HepG2 (cell line): ENCODE data around the gene SSU72. TPM values are rescaled to one million over a fixed set of nuclear protein-coding genes. Genes with fewer than 3 reads are reported as not detected.

Source experiments
- AHR ChIP-seq: IDR thresholded peaks from 2 replicates; pipeline ENCODE4 v1.6.1; 2018; ENCODE audit warnings: missing genetic modification reagents, missing compliant biosample characterization
- ATF7 ChIP-seq, 2 experiments: fragments of 450-650 bp in 1 of 2; sonication (generic) in 1 of 2; formaldehyde crosslinking in 1 of 2; IDR thresholded peaks; 2 replicates each; pipeline versions ENCODE4 v1.4.0 to v1.6.1; 2016 to 2020; ENCODE audit warnings: antibody characterized with exemption in 1 of 2, mild to moderate bottlenecking in 1 of 2, missing genetic modification reagents in 1 of 2
- ATRX ChIP-seq: sonication (generic); formaldehyde crosslinking; IDR thresholded peaks from 2 replicates; pipeline ENCODE4 v1.4.0; 2020; ENCODE audit warnings: missing genetic modification reagents, borderline replicate concordance
- BCL6 ChIP-seq: IDR thresholded peaks from 2 replicates; pipeline ENCODE4 v1.6.1; 2016; ENCODE audit warnings: missing genetic modification reagents, missing compliant biosample characterization
- BRCA1 ChIP-seq: sonication (generic); formaldehyde crosslinking; IDR thresholded peaks from 2 replicates; pipeline ENCODE4 v1.4.0; 2020; ENCODE audit warnings: missing genetic modification reagents
- CBX1 ChIP-seq: IDR thresholded peaks from one replicate; pipeline ENCODE4 v1.6.1; 2016; ENCODE audit warnings: antibody characterized with exemption, low read depth
- ESRRA ChIP-seq: sonication (generic); formaldehyde crosslinking; IDR thresholded peaks from 2 replicates; pipeline ENCODE4 v1.5.1; 2020; ENCODE audit warnings: mild to moderate bottlenecking, low read depth, missing genetic modification reagents
- HNRNPUL1 ChIP-seq: fragments of 200-400 bp; formaldehyde crosslinking; IDR thresholded peaks from 2 replicates; pipeline ENCODE4 v1.6.1; 2017; ENCODE audit warnings: low read depth, mild to moderate bottlenecking, low read length, moderate library complexity
- IKZF1 ChIP-seq: fragments of 450-650 bp; IDR thresholded peaks from 2 replicates; pipeline ENCODE4 v1.7.1; 2016
- MAFF ChIP-seq: IDR thresholded peaks from 2 replicates; pipeline ENCODE4 v1.6.1; 2011; ENCODE audit warnings: low read depth, low read length, improper control_type of control experiment
- PAX8 ChIP-seq: sonication (generic); formaldehyde crosslinking; IDR thresholded peaks from 2 replicates; pipeline ENCODE4 v1.8.0; 2022; ENCODE audit warnings: mild to moderate bottlenecking, missing genetic modification reagents, borderline replicate concordance
- SRSF1 ChIP-seq: fragments of 200-400 bp; formaldehyde crosslinking; optimal IDR thresholded peaks from 2 replicates; pipeline ENCODE3; 2017; ENCODE audit warnings: mild to moderate bottlenecking, low read depth, low read length, moderate library complexity
- YEATS2 ChIP-seq: sonication (generic); formaldehyde crosslinking; IDR thresholded peaks from 2 replicates; pipeline ENCODE4 v1.4.0; 2020; ENCODE audit warnings: missing genetic modification reagents, borderline replicate concordance
- ZFP41 ChIP-seq: sonication (generic); formaldehyde crosslinking; IDR thresholded peaks from 2 replicates; pipeline ENCODE4 v1.4.0; 2020; ENCODE audit warnings: mild to moderate bottlenecking, missing genetic modification reagents, borderline replicate concordance
- ZNF446 ChIP-seq: sonication (generic); formaldehyde crosslinking; IDR thresholded peaks from 2 replicates; pipeline ENCODE4 v1.5.0; 2020; ENCODE audit warnings: mild to moderate bottlenecking, missing genetic modification reagents
- ZNF674 ChIP-seq: sonication (generic); formaldehyde crosslinking; IDR thresholded peaks from 2 replicates; pipeline ENCODE4 v1.5.0; 2020; ENCODE audit warnings: low read depth, mild to moderate bottlenecking, missing genetic modification reagents
- ZSCAN31 ChIP-seq: sonication (generic); formaldehyde crosslinking; IDR thresholded peaks from 2 replicates; pipeline ENCODE4 v1.5.0; 2020; ENCODE audit warnings: low read depth, mild to moderate bottlenecking, missing genetic modification reagents
- polyA plus RNA-seq, 8 experiments: library from polyadenylated mRNA; depleted of rRNA in 3 of 8; stranded (reverse) in 7 of 8; unstranded in 1 of 8; fragments of >200 nt; fragmentation: Illumina TruSeq in 4 of 8; extraction: Trizol in 4 of 8; gene quantifications; 2 replicates each; pipeline versions ENCODE4 v1.2.1 to v1.2.3, GENCODE V29; 2011 to 2016; ENCODE audit warnings: low read depth in 4 of 8, missing spikeins in 1 of 8, mixed read lengths in 1 of 8; ENCODE audit not compliant: insufficient read depth in 1 of 8
- total RNA-seq, 5 experiments: library from RNA; depleted of rRNA; stranded (reverse); fragments of >200 nt; fragmentation: Illumina TruSeq; extraction: Trizol; gene quantifications; 2 replicates each; pipeline ENCODE4 v1.2.3, GENCODE V29; 2016; ENCODE audit warnings: low read depth in 1 of 5
- TF ChIP-seq, protein P1 (sequence below): IDR thresholded peaks from 2 replicates; pipeline ENCODE4 v1.6.1; 2016; ENCODE audit warnings: low read depth, control low read depth
- TF ChIP-seq, protein P2 (sequence below): IDR thresholded peaks from 2 replicates; pipeline ENCODE4 v1.6.1; 2016
- TF ChIP-seq, protein P3 (sequence below): IDR thresholded peaks from 2 replicates; pipeline ENCODE4 v1.6.1; 2016; ENCODE audit warnings: low read depth, missing genetic modification reagents, missing compliant biosample characterization
- TF ChIP-seq, protein P4 (sequence below): sonication (generic); formaldehyde crosslinking; IDR thresholded peaks from 2 replicates; pipeline ENCODE4 v1.5.0; 2020; ENCODE audit warnings: missing genetic modification reagents

SSU72 gene
- total and polyA plus RNA-seq, 2 of the 13 experiments (the other 11 are each of a cell fraction or from before 2014, with no cell fraction given): 42.8 to 67.1 TPM

DNA sequence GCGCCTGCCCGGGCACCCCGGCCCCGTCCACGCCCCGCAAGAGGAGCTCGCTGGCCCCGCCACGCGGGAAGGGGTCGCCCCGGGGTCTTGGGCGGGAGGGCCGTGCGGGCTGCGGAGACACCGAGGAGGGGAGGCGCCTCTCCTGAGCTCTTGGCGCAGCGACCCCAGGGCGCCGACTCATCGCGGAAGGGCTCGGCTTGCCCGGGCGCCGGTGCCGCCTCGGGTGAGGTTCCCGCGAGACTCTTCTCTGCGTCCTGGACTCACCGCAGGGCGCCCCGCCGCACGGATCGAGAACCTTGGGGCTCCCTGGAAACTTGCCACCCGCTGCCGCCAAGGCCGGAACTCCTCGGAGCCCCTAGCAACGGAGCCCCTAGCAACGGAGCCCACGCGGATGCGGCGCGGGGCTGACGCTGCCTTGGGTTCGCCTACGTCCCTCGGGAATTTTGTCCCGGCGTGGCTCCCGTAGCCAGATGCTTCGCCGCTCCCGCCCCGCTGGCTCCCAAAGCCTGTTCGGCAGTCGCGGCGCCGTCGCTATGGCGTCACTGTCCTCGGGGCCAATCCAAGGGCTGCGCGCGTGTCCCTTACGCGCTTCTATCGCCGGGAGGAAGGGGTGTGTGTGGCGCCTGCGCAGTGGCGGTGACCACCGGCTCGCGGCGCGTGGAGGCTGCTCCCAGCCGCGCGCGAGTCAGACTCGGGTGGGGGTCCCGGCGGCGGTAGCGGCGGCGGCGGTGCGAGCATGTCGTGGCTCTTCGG, 63.0 kb downstream of the SSU72 start, which contains the start of gene ATAD3A (continued):
- TF ChIP-seq, protein P1, sequence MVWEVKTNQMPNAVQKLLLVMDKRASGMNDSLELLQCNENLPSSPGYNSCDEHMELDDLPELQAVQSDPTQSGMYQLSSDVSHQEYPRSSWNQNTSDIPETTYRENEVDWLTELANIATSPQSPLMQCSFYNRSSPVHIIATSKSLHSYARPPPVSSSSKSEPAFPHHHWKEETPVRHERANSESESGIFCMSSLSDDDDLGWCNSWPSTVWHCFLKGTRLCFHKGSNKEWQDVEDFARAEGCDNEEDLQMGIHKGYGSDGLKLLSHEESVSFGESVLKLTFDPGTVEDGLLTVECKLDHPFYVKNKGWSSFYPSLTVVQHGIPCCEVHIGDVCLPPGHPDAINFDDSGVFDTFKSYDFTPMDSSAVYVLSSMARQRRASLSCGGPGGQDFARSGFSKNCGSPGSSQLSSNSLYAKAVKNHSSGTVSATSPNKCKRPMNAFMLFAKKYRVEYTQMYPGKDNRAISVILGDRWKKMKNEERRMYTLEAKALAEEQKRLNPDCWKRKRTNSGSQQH: peak; percentile 62; the same call in 1 of the 2 replicates
- 0 out of 2 replicates have a peak, but pooled peaks have one; percentile 51 for TF ChIP-seq ZNF446 (CRISPR knock-in tag)
- TF ChIP-seq, protein P2, sequence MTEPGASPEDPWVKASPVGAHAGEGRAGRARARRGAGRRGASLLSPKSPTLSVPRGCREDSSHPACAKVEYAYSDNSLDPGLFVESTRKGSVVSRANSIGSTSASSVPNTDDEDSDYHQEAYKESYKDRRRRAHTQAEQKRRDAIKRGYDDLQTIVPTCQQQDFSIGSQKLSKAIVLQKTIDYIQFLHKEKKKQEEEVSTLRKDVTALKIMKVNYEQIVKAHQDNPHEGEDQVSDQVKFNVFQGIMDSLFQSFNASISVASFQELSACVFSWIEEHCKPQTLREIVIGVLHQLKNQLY: no peak
- peak; percentile 59; the same call in 1 of the 2 replicates for TF ChIP-seq HNRNPUL1
- TF ChIP-seq, protein P3, sequence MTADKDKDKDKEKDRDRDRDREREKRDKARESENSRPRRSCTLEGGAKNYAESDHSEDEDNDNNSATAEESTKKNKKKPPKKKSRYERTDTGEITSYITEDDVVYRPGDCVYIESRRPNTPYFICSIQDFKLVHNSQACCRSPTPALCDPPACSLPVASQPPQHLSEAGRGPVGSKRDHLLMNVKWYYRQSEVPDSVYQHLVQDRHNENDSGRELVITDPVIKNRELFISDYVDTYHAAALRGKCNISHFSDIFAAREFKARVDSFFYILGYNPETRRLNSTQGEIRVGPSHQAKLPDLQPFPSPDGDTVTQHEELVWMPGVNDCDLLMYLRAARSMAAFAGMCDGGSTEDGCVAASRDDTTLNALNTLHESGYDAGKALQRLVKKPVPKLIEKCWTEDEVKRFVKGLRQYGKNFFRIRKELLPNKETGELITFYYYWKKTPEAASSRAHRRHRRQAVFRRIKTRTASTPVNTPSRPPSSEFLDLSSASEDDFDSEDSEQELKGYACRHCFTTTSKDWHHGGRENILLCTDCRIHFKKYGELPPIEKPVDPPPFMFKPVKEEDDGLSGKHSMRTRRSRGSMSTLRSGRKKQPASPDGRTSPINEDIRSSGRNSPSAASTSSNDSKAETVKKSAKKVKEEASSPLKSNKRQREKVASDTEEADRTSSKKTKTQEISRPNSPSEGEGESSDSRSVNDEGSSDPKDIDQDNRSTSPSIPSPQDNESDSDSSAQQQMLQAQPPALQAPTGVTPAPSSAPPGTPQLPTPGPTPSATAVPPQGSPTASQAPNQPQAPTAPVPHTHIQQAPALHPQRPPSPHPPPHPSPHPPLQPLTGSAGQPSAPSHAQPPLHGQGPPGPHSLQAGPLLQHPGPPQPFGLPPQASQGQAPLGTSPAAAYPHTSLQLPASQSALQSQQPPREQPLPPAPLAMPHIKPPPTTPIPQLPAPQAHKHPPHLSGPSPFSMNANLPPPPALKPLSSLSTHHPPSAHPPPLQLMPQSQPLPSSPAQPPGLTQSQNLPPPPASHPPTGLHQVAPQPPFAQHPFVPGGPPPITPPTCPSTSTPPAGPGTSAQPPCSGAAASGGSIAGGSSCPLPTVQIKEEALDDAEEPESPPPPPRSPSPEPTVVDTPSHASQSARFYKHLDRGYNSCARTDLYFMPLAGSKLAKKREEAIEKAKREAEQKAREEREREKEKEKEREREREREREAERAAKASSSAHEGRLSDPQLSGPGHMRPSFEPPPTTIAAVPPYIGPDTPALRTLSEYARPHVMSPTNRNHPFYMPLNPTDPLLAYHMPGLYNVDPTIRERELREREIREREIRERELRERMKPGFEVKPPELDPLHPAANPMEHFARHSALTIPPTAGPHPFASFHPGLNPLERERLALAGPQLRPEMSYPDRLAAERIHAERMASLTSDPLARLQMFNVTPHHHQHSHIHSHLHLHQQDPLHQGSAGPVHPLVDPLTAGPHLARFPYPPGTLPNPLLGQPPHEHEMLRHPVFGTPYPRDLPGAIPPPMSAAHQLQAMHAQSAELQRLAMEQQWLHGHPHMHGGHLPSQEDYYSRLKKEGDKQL (CRISPR knock-in tag): no peak
- TF ChIP-seq YEATS2 (CRISPR knock-in tag): peak; percentile 98
- no peak for TF ChIP-seq IKZF1
- TF ChIP-seq PAX8 (CRISPR knock-in tag): no peak
- peak; percentile 91 for TF ChIP-seq ZSCAN31 (CRISPR knock-in tag)
- TF ChIP-seq SRSF1: no peak
- no peak for TF ChIP-seq BRCA1 (CRISPR knock-in tag)
- no peak for TF ChIP-seq ZNF674 (CRISPR knock-in tag)
- no peak for TF ChIP-seq ZFP41 (CRISPR knock-in tag)
- peak; percentile 53 for TF ChIP-seq CBX1
- no peak for TF ChIP-seq BCL6 (CRISPR knock-in tag)
- TF ChIP-seq, protein P4, sequence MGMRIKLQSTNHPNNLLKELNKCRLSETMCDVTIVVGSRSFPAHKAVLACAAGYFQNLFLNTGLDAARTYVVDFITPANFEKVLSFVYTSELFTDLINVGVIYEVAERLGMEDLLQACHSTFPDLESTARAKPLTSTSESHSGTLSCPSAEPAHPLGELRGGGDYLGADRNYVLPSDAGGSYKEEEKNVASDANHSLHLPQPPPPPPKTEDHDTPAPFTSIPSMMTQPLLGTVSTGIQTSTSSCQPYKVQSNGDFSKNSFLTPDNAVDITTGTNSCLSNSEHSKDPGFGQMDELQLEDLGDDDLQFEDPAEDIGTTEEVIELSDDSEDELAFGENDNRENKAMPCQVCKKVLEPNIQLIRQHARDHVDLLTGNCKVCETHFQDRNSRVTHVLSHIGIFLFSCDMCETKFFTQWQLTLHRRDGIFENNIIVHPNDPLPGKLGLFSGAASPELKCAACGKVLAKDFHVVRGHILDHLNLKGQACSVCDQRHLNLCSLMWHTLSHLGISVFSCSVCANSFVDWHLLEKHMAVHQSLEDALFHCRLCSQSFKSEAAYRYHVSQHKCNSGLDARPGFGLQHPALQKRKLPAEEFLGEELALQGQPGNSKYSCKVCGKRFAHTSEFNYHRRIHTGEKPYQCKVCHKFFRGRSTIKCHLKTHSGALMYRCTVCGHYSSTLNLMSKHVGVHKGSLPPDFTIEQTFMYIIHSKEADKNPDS (CRISPR knock-in tag): peak; percentile 22; the same call in 1 of the 2 replicates
- peak; percentile 9; the same call in 1 of the 2 replicates for TF ChIP-seq ATF7 (IDR thresholded peaks at IDR 0.05)
- no peak for TF ChIP-seq ATF7 (CRISPR knock-in tag; IDR thresholded peaks at IDR 0.05)
- TF ChIP-seq ATRX (CRISPR knock-in tag): no peak
- TF ChIP-seq ESRRA: peak; percentile 54; the same call in 1 of the 2 replicates
- TF ChIP-seq MAFF: no peak
- no peak; the same call in 1 of the 2 replicates for TF ChIP-seq AHR (CRISPR knock-in tag)
